Upper lobe of right lung (tissue), 1 donor: Measurements from ENCODE around the gene SKOR1. TPM values are rescaled to one million over a fixed set of nuclear protein-coding genes. Genes with fewer than 3 reads are reported as not detected.

Source experiments
- ATAC-seq: fragments of 200-7000 bp; cut with Tn5 transposase; one replicate; pipeline ENCODE4 v1.9.1; 2020; ENCODE audit warnings: mild to moderate bottlenecking, moderate library complexity
- DNase-seq: peaks from one replicate; pipeline ENCODE4 v3.0.0-alpha.2; 2020
- H3K27ac ChIP-seq: fragments of 200-600 bp; one replicate; pipeline ENCODE4 v1.8.0; 2022
- H3K27me3 ChIP-seq: fragments of 200-600 bp; one replicate; pipeline ENCODE4 v1.8.0; 2022; ENCODE audit warnings: mild to moderate bottlenecking
- H3K36me3 ChIP-seq: fragments of 200-600 bp; one replicate; pipeline ENCODE4 v1.8.0; 2022
- H3K4me1 ChIP-seq: fragments of 200-600 bp; one replicate; pipeline ENCODE4 v1.8.0; 2022
- H3K4me3 ChIP-seq: fragments of 200-600 bp; one replicate; pipeline ENCODE4 v1.8.0; 2022; ENCODE audit warnings: mild to moderate bottlenecking
- H3K9me3 ChIP-seq: fragments of 200-600 bp; one replicate; pipeline ENCODE4 v1.8.0; 2022
- intact Hi-C: fragments of 100-400 bp; cut with DNase I; formaldehyde crosslinking; loops from one replicate; pipeline ENCODE4 v1.11.0; 2022
- long read RNA-seq: library from polyadenylated mRNA; unstranded; transcript quantifications from one replicate; pipeline ENCODE4 v2.0.0, GENCODE V29; 2021
- total RNA-seq: library from RNA; stranded (reverse); fragmentation: NEBNext Ultra II Directional; extraction: Animal tissue kit (Norgen Biotek cat#: 25700); gene quantifications from one replicate; pipeline ENCODE4 v1.2.1, GENCODE V29; 2021
- TF ChIP-seq, protein P1 (sequence below): fragments of 200-600 bp; IDR thresholded peaks from one replicate; pipeline ENCODE4 v1.8.0; 2022; ENCODE audit warnings: antibody characterized with exemption
- donor health status: DM: no; HTN: yes; CAD: no; lungs with severe emphysema.

SKOR1 gene
- total RNA-seq, result 0.52 TPM
- long read RNA-seq, result 0 reads

DNA sequence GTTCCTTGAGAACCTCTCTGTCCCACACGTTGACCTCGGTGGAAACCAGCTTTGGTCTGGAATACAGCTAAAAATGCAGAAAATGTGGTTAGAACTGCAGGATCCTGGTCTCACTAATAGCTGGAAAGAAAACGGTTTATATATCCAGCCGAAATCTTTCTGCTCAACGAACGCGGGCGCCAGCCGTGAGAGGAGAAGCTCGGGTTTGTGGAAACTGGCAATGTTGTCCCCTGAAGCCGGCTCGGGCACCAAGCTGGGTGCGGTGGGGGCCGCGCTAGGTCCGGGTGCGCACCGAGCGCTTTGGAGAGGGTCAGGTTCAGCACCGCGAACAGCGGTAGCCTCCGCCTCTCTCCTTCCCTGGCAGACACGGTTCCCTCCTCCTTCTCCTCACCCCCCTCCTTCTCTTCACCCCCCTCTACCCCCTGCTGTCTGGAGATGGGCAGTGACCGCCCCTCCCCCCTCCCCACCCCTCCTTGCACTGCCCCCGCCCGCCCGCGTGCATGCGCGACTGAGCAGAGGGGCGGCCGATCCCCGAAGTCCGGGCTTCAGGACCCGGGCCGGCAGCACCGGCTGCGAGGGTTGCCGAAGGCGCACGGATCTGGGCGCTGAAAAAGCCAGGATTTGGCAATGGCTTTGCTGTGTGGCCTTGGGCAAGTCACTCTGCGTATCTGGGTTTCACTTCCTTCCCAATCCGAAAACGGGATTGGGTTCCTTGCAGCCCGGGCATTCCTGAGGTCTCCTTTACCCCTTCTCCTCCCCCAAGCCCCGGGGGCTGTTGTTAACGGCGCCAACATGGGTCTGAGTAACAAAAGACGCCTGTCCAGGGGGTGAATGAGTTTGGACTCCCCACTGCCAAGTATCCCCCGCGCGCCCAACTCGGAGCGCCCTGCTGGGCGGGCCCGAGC, at the start of gene SKOR1:
Gene SKOR1, plus strand, starts transcription at position 534 of the 905 bp plus-strand sequence. Its CDS starts 94 bp downstream, at position 628.
- Histone ChIP-seq H3K4me1 (peaks cover 30% of the 10 kb centered on the region), H3K36me3 (no peaks in the 10 kb centered on the region), H3K9me3 (no peaks in the 10 kb centered on the region), H3K27me3 (peaks cover 100% of the 10 kb centered on the region), H3K4me3 (no peak within 1 kb of the TSS), H3K27ac (no peak within 1 kb of the TSS)
- intact Hi-C loops, result no loop called here
- peak; percentile 65 for DNase-seq
- TF ChIP-seq, protein P1, sequence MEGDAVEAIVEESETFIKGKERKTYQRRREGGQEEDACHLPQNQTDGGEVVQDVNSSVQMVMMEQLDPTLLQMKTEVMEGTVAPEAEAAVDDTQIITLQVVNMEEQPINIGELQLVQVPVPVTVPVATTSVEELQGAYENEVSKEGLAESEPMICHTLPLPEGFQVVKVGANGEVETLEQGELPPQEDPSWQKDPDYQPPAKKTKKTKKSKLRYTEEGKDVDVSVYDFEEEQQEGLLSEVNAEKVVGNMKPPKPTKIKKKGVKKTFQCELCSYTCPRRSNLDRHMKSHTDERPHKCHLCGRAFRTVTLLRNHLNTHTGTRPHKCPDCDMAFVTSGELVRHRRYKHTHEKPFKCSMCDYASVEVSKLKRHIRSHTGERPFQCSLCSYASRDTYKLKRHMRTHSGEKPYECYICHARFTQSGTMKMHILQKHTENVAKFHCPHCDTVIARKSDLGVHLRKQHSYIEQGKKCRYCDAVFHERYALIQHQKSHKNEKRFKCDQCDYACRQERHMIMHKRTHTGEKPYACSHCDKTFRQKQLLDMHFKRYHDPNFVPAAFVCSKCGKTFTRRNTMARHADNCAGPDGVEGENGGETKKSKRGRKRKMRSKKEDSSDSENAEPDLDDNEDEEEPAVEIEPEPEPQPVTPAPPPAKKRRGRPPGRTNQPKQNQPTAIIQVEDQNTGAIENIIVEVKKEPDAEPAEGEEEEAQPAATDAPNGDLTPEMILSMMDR, result no peak
- peak; percentile 31 for ATAC-seq

DNA sequence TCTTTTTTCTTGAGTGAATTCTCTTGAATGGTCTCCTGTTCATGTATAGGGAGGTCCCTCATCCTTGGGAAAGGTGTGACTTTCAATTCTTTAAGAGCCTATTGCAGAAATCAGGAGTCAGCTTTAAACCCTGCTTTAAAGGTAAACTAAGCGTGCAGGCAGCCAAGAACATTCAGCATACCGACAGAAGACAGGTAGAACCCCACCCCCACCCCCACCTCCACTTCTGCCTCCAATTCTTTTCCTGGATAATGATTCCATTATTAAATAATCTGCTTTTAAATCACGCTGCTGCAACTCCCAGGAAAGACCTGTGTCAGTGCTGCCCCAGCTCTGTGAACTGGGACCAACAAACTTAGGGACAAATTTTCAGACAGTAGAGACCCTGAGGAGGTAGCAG, 49.3 kb upstream of the SKOR1 start:
- intact Hi-C loops, result no loop called here
- TF ChIP-seq, protein P1, result no peak
- DNase-seq, result no peak
- H3K27me3 ChIP-seq, result no peaks in the 10 kb centered on the region
- no peak overlapping the region for H3K27ac ChIP-seq
- H3K9me3 ChIP-seq, result no peaks in the 10 kb centered on the region
- no peaks in the 10 kb centered on the region for H3K4me1 ChIP-seq
- ATAC-seq, result no peak
- no peak overlapping the region for H3K4me3 ChIP-seq
- H3K36me3 ChIP-seq, result no peaks in the 10 kb centered on the region

GRCh38 chr15:67776600-67776999, 48.7 kb upstream of the SKOR1 start:
- Histone ChIP-seq H3K36me3 (no peaks in the 10 kb centered on the region), H3K27ac (no peak overlapping the region), H3K4me1 (no peaks in the 10 kb centered on the region), H3K9me3 (no peaks in the 10 kb centered on the region), H3K27me3 (no peaks in the 10 kb centered on the region), H3K4me3 (no peak overlapping the region)
- no peak for ATAC-seq
- intact Hi-C loops, result no loop called here
- no peak for DNase-seq
- TF ChIP-seq, protein P1, result no peak

GRCh38 chr15:67777071-67777470, 48.2 kb upstream of the SKOR1 start:
- Histone ChIP-seq H3K4me3 (no peak overlapping the region), H3K27me3 (no peaks in the 10 kb centered on the region), H3K36me3 (no peaks in the 10 kb centered on the region), H3K4me1 (no peaks in the 10 kb centered on the region), H3K27ac (no peak overlapping the region), H3K9me3 (no peaks in the 10 kb centered on the region)
- ATAC-seq, result no peak
- no peak for DNase-seq
- intact Hi-C loops, result no loop called here
- TF ChIP-seq, protein P1, result no peak

DNA sequence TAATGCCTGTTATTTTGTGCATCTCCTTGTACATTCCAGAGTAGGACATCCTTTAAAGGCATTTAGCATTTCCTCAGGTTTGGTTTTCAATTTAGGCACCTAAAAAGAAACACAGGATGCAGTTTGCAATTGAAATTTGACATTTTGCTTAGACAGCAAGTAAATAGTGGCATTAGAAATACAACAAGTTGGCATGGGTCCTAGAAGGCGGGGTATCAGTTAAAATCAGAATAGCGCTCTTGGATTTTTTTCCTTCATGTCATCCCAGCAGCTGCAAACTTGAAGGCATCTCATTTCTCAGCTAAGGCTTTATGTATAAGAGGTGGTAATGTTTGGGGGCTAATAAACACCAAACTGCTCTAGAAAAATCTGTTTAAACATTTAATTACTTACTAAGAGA, 47.5 kb upstream of the SKOR1 start:
- Histone ChIP-seq H3K36me3 (no peaks in the 10 kb centered on the region), H3K9me3 (no peaks in the 10 kb centered on the region), H3K27ac (no peak overlapping the region), H3K4me1 (no peaks in the 10 kb centered on the region), H3K27me3 (no peaks in the 10 kb centered on the region), H3K4me3 (no peak overlapping the region)
- intact Hi-C loops, result no loop called here
- ATAC-seq (no peak), DNase-seq (no peak)
- TF ChIP-seq, protein P1, result no peak
